HG03159 (cell line): ENCODE results near the gene YIPF3.
"Not testable (repeated sequence)": the region's sequence is repeated elsewhere in the genome, so short reads cannot be mapped to it uniquely, and the experiment has no call there.

Experiments
- ATAC-seq: cut with Tn5 transposase; IDR thresholded peaks from one replicate; pipeline ENCODE4 v1.9.1; 2021; ENCODE audit warnings: mild to moderate bottlenecking, moderate library complexity; ENCODE audit not compliant: unreplicated experiment

The YIPF3 gene

GRCh38 chr6:43516697-43517504, at the start of gene YIPF3, which contains the start of gene POLR1C:
Gene YIPF3, minus strand, starts transcription at chr6:43516926. Its CDS starts 119 bp downstream, at chr6:43516807.
Gene POLR1C, plus strand, starts transcription at chr6:43517089. Its CDS starts 21 bp downstream, at chr6:43517110.
- ATAC-seq = peak; percentile 86

GRCh38 chr6:43559328-43559727, 42.6 kb upstream of the YIPF3 start:
- ATAC-seq = no peak

- not testable (repeated sequence) for ATAC-seq
Observed at GRCh38 chr6:43557620-43558019, 40.9 kb upstream of the YIPF3 start.

GRCh38 chr6:43547222-43547621, 30.5 kb upstream of the YIPF3 start:
- ATAC-seq = no peak

GRCh38 chr6:43544461-43544860, 27.7 kb upstream of the YIPF3 start:
- ATAC-seq = no peak

- no peak for ATAC-seq
Observed at GRCh38 chr6:43541774-43542471, 25.2 kb upstream of the YIPF3 start.

- ATAC-seq = no peak
Observed at GRCh38 chr6:43540507-43540906, 23.8 kb upstream of the YIPF3 start.

- not testable (repeated sequence) for ATAC-seq
Observed at GRCh38 chr6:43539409-43539808, 22.7 kb upstream of the YIPF3 start.

- not testable (repeated sequence) for ATAC-seq
Observed at GRCh38 chr6:43538986-43539385, 22.3 kb upstream of the YIPF3 start.

- ATAC-seq = no peak
Observed at GRCh38 chr6:43532201-43532600, 15.5 kb upstream of the YIPF3 start.

GRCh38 chr6:43524483-43524961, 7.8 kb upstream of the YIPF3 start:
- ATAC-seq = no peak

- no peak for ATAC-seq
Observed at GRCh38 chr6:43523284-43523683, 6.6 kb upstream of the YIPF3 start.

- ATAC-seq = no peak
Observed at GRCh38 chr6:43522547-43523261, 6.0 kb upstream of the YIPF3 start.

GRCh38 chr6:43521836-43522235, 5.1 kb upstream of the YIPF3 start:
- ATAC-seq = no peak

GRCh38 chr6:43520097-43520496, 3.4 kb upstream of the YIPF3 start:
- no peak for ATAC-seq

GRCh38 chr6:43517505-43518357, 1.0 kb upstream of the YIPF3 start:
- ATAC-seq = no peak

- peak; percentile 5 for ATAC-seq
Observed at GRCh38 chr6:43516367-43516696, 394 bp downstream of the YIPF3 start.

- ATAC-seq = no peak
Observed at GRCh38 chr6:43515808-43516207, 918 bp downstream of the YIPF3 start.

- no peak for ATAC-seq
Observed at GRCh38 chr6:43511824-43512415, 4.8 kb downstream of the YIPF3 start.

- no peak for ATAC-seq
Observed at GRCh38 chr6:43510827-43511163, 5.9 kb downstream of the YIPF3 start.
